Occipital lobe (tissue), 2 donors: ENCODE measurements around the gene MOB3B. TPM values are rescaled to one million over a fixed set of nuclear protein-coding genes. Genes with fewer than 3 reads are reported as not detected.
"Not testable (repeated sequence)": the region's sequence is repeated elsewhere in the genome, so short reads cannot be mapped to it uniquely, and the experiment has no call there.

Experiments used
- DNase-seq: peaks from one replicate; lab custom pipeline; 2025; lab: John Stamatoyannopoulos, UW
- total RNA-seq: library from RNA; depleted of rRNA; stranded (reverse); fragments of >200 nt; gene quantifications from one replicate; pipeline ENCODE4 v1.2.3, GENCODE V29; 2014

Gene MOB3B
- total RNA-seq, 1 donor from 2014 or later, result 6.2 TPM

GRCh38 chr9:27448356-27448755 lies 81.3 kb downstream of the MOB3B start:
- DNase-seq, result not testable (repeated sequence)

GRCh38 chr9:27447031-27447683 lies 82.5 kb downstream of the MOB3B start:
- DNase-seq, result no peak

GRCh38 chr9:27445688-27446087 lies 83.9 kb downstream of the MOB3B start:
- DNase-seq, result no peak

- DNase-seq, result no peak
Observed at GRCh38 chr9:27445057-27445595, 84.5 kb downstream of the MOB3B start.

- DNase-seq, result no peak
Observed at GRCh38 chr9:27442464-27442863, 87.2 kb downstream of the MOB3B start.

- no peak for DNase-seq
Observed at GRCh38 chr9:27441741-27442070, 87.9 kb downstream of the MOB3B start.

GRCh38 chr9:27440888-27441740 lies 88.5 kb downstream of the MOB3B start:
- DNase-seq, result no peak

GRCh38 chr9:27438522-27438921 lies 91.1 kb downstream of the MOB3B start:
- DNase-seq, result no peak

- no peak for DNase-seq
Observed at GRCh38 chr9:27437652-27438373, 91.8 kb downstream of the MOB3B start.

- no peak for DNase-seq
Observed at GRCh38 chr9:27436234-27436633, 93.4 kb downstream of the MOB3B start.

GRCh38 chr9:27433631-27434325 lies 95.8 kb downstream of the MOB3B start:
- DNase-seq, result no peak

- DNase-seq, result no peak
Observed at GRCh38 chr9:27432308-27432707, 97.3 kb downstream of the MOB3B start.

- no peak for DNase-seq
Observed at GRCh38 chr9:27431543-27432147, 98.0 kb downstream of the MOB3B start.

GRCh38 chr9:27430750-27431535 lies 98.7 kb downstream of the MOB3B start:
- no peak for DNase-seq

- DNase-seq, result no peak
Observed at GRCh38 chr9:27429917-27430316, 99.7 kb downstream of the MOB3B start.

- DNase-seq, result no peak
Observed at GRCh38 chr9:27429436-27429835, 100.2 kb downstream of the MOB3B start.

GRCh38 chr9:27428551-27428950 lies 101.1 kb downstream of the MOB3B start:
- no peak for DNase-seq

- no peak for DNase-seq
Observed at GRCh38 chr9:27427272-27427643, 102.4 kb downstream of the MOB3B start.

GRCh38 chr9:27426511-27427271 lies 102.9 kb downstream of the MOB3B start:
- peak; percentile 37 for DNase-seq
